GM18858 (cell line): ENCODE measurements around the gene APBA2.
"Not testable (repeated sequence)": the region's sequence is repeated elsewhere in the genome, so short reads cannot be mapped to it uniquely, and the experiment has no call there.

ENCODE experiments used
- ATAC-seq: cut with Tn5 transposase; IDR thresholded peaks from one replicate; pipeline ENCODE4 v1.9.1; 2021; ENCODE audit not compliant: unreplicated experiment

Gene APBA2

DNA sequence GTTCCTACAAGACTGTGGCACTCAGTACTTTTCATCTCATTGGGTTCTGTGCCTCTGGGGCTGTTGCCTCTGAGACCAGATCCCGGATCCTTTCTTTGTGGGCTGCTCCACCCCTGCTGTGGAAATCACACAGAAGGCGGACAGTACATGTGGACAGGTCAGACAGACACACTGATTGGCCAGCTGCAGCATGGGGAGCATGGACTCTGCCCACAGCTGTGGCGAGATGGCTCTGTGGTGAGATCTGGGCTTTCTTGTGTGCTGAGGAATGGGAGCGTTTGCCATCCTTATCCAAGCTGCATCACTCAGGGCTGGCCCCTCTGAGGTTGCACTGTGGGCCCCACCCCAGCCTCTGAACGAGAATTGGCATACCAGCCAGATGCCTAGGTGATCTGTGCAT is 147.0 kb downstream of the APBA2 start:
- no peak for ATAC-seq

DNA sequence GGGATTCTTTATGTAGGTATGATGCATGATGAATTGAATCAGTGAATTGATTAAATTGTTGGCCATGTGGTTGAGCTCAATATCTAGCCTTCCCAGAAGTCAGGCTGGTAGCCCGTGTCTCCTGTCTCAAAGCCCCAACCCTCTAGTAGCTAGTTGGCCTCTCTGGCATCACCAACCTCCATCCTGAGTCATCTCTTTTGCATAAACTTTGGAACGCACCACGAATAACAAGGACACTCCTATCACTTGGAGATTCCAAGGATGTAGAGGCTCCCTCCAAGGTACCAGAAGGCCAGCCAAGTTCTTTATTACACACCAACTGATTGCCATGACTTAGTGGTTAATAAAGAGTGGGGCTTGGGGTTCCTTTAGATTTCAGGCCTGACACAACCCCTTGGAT is 148.4 kb downstream of the APBA2 start:
- ATAC-seq: no peak

DNA sequence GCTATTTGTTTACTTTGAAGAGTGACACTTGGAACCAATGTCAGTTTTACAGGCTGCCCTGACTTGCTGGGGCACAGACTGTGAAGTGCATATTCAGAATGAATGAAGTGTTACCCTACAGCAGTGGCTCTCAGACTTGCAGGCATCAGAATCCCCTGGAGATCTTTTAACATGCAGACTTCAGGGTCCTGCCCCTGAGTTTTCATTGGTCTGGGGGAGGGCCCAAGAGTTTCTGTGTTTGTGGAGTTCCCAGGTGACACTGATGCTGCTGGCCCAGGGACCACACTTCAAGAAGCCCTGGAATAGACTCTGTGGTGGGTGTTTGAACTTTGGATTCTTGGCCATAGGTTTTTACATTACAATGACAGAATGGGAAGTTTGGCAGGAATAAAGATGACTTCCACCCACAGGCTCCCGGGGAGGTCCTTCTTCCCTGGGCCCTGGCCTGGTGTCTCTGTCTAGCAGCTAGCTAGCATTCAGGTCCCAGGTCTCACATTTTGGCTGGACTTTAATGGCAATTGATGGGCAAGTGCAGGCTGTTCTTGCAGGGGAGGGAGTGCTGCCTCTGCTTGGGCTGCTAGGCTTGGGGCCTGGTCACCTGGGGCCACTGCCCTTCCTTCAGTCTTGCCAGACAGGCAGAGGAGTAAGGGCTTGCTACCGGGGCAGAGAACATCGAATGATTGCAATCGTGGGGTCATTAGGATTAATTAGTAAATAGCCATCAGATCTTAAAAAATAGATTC is 149.0 kb downstream of the APBA2 start:
- no peak for ATAC-seq

DNA sequence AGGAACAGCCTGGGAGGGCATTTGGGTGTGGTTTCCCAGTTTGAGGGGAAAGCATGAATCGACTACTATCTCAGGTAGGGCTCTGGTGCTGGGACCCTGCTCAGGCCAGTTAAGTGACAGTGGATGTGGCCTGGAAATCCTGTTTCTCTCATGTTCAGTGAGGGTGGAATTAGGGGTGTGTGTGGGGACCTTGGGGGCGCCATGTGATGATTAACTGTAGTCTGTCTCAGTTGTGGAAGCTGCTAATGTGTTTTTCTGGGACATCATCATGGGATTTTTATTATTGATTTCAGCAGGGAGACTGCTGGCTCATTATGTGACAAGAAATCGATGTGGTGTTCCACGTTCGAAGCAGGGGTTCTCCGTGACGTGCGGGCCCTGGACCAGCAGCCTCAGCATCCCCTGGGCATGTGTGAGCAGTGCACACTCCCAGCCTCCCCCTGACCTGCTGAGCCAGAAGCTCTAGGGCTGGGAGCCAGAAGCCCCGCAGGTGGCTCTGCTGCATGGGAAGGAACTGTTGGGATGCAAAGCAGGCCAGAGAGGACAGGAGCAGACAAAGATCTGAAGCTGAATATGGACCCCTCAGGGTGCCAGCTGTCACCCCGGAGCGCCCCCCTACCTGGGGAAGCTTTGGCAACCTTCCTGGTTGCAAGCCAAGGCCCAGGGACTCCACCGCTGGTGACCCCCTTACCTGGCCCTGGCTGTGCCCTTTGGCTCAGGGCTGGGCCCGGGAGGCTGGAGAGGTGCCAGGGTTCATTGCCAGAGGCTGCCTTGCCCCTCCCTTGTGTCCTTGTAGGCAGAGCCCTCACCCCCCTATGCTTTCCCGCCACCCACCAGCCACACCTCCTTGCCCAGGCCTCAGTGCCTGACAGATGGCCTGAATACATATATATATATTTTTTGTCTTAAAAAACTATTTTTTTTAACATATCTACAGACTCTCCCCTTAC is 149.8 kb downstream of the APBA2 start:
- ATAC-seq: no peak

DNA sequence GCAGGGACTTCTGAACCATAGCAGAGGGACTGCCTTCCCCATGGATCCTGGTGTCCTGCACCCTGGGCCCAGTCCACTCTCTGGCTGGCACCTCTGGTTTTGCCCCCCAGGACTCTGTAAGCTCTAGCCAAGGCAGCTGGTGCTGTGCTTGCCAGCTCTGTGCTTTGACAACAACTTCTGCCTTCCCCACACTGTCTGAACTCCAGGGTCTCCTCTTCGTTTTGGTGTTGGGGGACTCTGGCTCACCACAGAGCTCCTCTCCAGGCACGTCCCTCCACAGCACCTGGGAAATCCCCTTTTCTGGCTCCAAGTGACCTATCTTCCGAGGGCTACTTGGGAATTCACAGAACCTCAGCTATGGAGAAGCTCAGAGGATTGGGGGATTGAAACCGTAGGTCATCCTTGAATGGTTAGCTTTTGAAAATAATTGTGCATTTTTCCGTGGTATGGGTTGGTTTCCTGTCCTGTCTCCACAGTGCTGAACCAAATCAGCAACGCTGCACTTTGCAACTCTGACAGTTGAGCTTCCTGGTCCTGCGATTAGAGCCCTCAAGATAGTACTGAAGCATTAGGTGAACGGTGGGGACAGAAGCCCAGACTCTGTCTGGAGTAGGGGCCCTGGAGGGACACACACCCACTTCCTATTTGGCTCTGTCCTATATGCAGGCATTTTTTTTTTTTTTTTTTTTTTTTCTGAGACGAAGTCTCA is 152.4 kb downstream of the APBA2 start:
- no peak for ATAC-seq

DNA sequence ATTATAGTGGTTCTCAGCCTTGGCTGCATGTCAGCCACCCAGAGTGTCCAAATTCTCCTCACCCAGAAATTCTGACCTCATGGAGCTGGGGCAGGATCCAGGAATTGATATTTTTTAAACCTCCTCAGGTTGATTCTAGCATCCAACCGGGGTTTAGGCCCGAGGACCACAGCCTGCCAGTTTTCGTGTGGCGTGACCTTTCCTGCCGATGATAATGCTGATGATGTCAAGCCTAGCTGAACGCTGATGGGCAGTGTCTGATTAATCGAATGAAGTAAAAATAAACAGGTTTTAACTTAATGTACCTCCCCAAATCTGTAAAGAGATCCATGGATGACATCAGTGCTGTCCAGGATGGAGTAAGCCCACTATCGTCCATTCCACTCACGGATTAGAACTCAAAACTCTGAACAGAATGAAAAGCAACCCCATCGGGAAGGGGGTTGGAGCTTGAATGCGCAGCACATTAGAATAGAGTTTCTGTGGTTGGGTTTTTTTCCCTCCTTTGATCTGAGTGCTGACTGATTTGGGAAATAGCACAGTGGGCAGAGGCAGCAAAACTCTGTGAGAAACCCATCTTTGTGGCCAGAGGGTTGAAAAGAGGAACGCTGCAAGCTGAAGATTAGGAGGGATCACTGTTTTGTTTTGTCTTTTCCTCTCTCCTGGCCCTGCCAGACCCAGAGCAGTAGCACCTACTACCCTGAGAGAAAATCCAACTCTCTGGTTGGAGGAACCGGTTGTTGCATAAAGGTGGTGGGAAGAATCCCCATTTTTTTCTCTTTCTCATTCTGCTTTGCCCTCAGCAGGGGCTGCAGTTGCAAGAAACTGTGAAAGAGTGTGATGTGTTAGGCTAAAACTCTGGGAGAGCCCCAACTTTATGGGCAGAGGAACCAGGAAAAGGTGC is 153.9 kb downstream of the APBA2 start:
- ATAC-seq: no peak

DNA sequence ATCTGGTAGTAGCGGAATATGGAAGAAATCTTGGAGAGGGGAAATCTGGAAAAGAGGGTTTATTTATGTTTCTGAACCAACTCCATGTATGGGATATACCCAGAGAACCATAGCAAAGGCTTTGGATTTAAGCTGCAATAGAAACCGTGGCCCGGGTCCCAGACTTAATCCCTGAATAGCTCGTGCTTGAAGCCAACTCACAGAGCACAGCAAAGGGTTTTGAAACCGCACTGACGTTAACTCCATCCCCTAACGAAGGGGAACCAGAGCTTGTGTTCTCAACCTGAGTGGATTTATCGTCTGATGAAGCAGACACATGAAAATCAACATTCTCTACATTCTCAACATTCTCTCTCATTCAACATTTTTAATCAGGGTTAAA is 154.6 kb downstream of the APBA2 start:
- ATAC-seq: no peak

DNA sequence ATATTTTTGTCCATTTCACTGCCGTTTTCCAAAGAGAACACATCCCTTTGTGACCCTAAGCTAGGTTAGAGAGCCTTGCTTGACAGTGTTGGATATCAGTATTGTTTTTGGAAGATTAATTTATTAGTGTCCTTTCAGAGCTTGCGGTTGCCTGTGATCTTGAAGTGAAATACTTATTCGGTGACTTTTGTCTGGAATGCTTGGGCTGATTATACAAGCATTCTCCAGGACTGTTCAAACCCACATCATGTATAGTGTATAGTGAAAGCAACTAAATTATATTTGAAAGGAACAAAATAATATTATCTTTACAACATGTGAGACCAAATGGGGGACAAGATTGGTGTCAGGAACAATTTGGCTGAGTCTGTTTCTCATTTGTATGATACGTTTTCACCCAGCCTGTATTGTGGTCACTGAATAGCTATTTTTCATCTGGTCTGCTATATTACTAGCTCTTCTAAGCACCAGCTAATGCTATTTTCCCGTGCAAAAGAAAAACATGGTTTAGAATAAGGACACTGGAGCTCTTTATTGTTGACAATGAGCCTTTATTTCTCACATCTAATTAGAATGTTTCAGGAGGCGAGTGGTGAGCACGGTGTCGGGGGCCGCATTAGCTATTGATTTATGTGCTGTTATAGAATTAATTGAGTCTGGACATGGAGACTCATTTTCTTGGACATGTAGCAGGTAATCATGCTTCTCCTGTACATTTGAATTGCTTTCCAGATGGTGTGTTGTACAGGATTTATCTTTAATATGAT is 158.1 kb downstream of the APBA2 start:
- ATAC-seq: no peak

DNA sequence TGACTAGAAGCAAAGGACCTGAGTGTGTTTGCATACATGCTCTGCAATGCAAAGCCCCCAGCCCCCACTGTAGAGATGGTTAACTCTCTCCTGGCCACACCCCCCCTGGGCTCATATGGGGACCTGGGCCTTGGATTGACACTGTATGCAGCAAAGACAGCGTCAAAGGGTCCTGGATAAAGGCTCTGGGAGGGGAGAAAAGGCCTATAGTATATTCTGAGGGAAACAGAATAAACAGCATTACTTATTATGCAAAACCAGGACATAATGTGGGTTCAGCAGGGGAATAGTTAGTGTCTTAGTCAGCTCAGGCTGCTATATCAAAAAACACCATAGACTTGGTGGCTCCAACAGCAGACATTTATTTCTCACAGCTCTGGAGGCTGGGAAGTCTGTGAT is 158.7 kb downstream of the APBA2 start:
- no peak for ATAC-seq

DNA sequence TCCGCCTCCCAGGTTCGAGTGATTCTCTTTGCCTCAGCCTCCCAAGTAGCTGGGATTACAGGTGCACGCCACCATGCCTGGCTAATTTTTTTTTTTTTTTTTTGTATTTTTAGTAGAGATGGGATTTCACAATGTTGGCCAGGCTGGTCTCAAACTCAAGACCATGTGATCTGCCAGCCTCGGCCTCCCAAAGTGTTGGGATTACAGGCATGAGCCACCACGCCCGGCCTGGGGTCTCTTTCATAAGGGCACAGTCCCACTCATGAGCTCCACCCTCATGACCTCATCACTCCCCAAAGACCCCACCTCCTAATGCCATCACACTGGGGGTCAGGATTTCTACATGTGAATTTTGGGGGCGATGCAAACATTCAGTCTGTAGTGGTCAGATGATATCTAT is 159.4 kb downstream of the APBA2 start:
- ATAC-seq: not testable (repeated sequence)

DNA sequence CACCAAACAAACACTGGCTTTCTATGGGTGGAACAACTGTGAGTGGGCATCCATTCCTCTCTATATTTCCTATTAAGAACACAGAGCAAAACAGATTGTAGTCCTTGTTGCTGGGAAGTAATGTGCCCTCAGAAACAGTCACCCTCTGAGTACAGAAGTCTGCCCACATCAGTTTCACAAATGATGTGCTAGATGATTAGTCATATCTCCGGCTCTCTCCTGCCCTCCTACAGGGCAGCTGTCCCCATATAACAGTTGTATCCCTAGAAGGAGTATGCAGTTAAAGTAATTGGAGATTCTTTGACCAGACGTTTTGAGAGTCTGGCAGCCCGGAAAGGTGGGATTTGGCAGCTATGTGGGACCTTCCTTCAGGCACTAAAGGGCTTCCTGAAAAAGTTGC is 159.9 kb downstream of the APBA2 start:
- no peak for ATAC-seq

DNA sequence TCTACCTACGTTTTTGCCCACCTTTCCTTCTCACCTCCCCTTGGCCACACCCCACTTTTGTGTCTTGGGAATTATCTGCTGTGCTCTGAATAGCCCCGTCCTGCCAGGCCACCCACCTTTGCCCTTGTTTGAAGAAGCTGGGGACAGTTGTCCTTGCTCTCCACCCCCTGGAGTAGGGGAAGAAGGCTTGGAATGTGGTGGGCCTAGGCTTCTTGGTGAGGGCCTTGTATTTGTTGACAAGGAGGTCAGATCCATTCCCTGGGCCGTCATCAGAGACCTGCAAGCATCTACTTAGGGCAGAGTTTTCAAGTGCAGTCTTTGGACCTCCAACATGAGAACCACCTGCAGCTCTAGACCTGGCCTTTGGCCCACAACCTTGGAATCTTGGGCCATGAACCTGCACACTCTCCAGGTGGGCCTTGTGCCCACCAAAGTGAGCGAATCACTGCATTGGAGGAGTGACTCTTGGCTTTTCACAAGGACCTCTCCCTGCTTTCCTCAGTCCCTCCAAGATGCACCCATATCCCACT is 160.6 kb downstream of the APBA2 start:
- no peak for ATAC-seq

DNA sequence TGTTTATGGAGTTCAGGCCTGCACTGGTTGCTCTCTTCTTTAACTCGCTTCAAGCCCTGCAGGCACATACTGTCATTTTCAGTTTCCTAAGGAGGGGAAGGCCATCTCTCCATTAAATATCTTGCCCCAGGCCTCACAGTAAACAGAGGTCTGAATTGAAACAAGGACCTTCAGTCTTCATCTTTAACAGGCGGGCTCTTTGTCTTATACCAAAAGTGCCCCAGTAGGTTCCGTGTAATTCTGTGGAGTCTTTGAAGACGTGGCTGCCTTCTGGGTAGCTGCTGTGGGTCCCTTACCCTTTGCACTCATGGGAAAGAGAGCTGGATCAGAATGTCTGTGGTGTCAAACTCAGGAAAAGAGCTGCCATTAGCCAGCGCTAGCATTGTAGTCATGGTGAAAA is 161.2 kb downstream of the APBA2 start:
- ATAC-seq: no peak

DNA sequence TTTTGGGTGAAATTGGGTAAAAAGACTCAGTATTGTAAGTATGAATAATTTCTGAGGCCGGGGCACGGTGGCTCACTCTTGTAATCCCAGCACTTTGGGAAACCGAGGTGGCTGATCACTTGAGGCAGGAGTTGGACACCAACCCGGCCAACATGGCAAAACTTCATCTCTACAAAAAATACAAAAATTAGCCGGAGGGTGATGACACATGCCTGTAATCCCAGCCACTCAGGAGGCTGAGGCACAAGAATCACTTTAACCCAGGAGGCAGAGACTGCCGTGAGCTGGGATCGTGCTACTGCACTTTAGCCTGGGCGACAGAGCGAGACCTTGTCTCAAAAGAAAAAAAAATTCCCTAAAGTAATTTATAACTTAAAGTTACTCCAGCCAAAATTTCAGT is 162.2 kb downstream of the APBA2 start:
- ATAC-seq: no peak

DNA sequence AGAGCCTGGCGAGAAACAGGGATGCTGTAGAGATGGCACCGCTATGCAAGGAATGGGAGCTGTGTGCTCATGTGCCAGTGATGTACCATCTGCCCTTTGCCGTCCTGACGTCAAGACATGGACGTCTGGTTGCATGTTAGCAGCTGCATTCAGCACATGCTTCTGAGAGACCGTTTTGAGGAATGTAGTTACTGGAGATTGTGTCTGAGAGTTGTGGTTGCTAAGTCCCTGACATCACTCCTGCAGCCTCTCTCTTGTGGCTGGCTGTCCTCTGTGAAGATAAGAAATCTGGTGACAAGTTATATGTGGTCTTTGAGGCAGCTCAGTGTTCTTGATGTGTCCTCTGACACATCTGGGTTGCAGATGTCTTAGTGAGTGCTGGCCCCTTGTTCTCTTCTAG is 165.1 kb downstream of the APBA2 start:
- no peak for ATAC-seq

DNA sequence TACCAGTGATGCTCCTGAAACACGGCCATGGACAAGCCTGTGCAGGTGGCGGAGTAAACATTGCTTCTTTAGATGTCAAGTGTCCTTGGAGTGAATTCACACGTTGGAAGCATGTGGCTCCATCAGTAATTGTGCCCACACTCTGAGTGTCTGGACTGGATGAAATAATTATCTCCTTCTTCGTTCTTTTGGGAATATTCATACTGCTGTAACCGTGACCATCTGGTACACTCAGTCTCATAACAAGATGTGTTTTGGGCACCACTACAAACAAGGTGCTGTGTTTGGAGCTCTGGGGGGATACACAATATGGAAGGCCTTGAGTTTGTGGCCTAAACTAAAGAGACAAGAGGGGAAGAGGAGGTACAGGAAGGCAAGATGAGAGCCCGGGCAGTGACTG is 165.6 kb downstream of the APBA2 start:
- no peak for ATAC-seq

DNA sequence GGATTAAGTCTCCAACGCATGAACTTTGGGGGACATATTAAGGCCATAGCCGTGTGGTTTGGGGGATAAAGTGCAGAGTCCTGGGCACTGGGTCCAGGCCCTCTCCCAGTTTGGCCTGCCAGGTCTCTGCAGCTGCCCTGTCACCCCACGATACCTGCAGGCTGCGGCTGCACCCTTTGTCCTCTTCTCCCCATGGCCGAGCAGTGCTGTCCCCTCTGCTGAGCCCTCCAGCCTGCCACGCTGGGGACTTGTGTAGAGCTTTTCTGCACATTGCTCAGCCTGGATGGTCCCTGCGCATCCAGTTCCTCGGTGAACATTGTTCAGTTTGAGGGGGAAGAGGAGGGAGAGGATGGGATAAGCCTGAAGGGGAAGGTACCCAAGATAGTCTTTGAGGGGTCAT is 167.2 kb downstream of the APBA2 start:
- ATAC-seq: no peak

DNA sequence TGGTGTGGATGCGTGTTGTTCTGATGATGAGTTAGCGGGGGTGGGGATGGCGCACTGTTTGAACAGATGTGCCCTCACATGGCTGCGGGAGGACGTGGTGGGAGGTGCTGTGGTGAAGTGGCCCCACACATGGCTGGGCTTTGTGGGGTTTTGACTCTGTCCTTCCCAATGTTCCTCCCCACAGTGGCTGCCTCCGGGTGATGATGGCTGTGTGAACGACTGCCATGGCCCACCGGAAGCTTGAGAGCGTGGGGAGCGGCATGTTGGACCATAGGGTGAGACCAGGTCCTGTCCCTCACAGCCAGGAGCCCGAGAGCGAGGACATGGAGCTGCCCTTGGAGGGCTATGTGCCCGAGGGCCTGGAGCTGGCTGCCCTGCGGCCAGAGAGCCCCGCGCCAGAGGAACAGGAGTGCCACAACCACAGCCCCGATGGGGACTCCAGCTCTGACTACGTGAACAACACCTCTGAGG is 167.9 kb downstream of the APBA2 start:
- no peak for ATAC-seq

DNA sequence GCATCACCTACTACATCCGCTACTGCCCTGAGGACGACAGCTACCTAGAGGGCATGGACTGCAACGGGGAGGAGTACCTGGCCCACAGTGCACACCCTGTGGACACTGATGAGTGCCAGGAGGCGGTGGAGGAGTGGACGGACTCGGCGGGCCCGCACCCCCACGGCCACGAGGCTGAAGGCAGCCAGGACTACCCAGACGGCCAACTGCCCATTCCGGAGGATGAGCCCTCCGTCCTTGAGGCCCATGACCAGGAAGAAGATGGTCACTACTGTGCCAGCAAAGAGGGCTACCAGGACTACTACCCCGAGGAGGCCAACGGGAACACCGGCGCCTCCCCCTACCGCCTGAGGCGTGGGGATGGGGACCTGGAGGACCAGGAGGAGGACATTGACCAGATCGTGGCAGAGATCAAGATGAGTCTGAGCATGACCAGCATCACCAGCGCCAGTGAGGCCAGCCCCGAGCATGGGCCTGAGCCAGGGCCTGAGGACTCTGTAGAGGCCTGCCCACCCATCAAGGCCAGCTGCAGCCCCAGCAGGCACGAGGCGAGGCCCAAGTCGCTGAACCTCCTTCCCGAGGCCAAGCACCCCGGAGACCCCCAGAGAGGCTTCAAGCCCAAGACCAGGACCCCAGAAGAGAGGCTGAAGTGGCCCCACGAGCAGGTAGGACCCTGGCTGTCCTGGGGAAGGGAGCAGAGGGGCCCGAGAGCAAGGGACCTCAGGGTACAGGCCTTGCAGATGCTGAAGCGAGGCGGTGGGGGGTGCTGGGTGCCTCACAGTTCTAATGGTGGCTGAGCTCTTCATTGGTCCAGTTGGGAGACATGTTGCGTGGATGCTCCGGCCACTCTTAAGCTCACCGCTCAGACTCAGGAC is 168.6 kb downstream of the APBA2 start:
- ATAC-seq: no peak
